ENCODE measurements around the gene PRR29.

GRCh38 chr17:63998050-63998720, at the start of gene PRR29:
- TF ChIP-seq POLR2A (IDR thresholded peaks at IDR 0.05) = no peak
- no peak for TF ChIP-seq CTCF (IDR thresholded peaks at IDR 0.05)
